ENCODE measurements around the gene LETMD1. TPM values are rescaled to one million over a fixed set of nuclear protein-coding genes. Genes with fewer than 3 reads are reported as not detected.
"Not testable (repeated sequence)": the region's sequence is repeated elsewhere in the genome, so short reads cannot be mapped to it uniquely, and the experiment has no call there.

The LETMD1 gene
- total RNA-seq, 1 donor from 2014 or later = 55.0 TPM

- not testable (repeated sequence) for DNase-seq
Measured at GRCh38 chr12:51078346-51078745, 30.2 kb downstream of the LETMD1 start.

- DNase-seq = not testable (repeated sequence)
Measured at GRCh38 chr12:51078866-51079265, 30.7 kb downstream of the LETMD1 start.

- no peak for DNase-seq
Measured at GRCh38 chr12:51080136-51080535, 32.0 kb downstream of the LETMD1 start.

- DNase-seq = no peak
Measured at GRCh38 chr12:51081421-51081820, 33.3 kb downstream of the LETMD1 start.

- DNase-seq = peak; percentile 65
Measured at GRCh38 chr12:51082561-51083125, 34.5 kb downstream of the LETMD1 start.

- DNase-seq = peak; percentile 96
Measured at GRCh38 chr12:51083126-51083833, 35.2 kb downstream of the LETMD1 start, which contains the start of gene CSRNP2. Gene CSRNP2, minus strand, starts transcription at chr12:51083596. Its CDS starts 7,035 bp downstream, at chr12:51076561.

GRCh38 chr12:51085757-51086156, 37.6 kb downstream of the LETMD1 start:
- DNase-seq = no peak

GRCh38 chr12:51086933-51087332, 38.8 kb downstream of the LETMD1 start:
- DNase-seq = no peak

GRCh38 chr12:51087818-51088217, 39.7 kb downstream of the LETMD1 start:
- no peak for DNase-seq

- DNase-seq = no peak
Measured at GRCh38 chr12:51090705-51091229, 42.6 kb downstream of the LETMD1 start.

GRCh38 chr12:51098611-51099010, 50.5 kb downstream of the LETMD1 start:
- no peak for DNase-seq

GRCh38 chr12:51103977-51104376, 55.9 kb downstream of the LETMD1 start:
- no peak for DNase-seq

- DNase-seq = no peak
Measured at GRCh38 chr12:51108136-51108535, 60.0 kb downstream of the LETMD1 start.

Small RNAs within 50 kb of the gene (small RNA-seq; reads per million reads assigned to genes)
- gene RNU6-1273P (ENCODE audit: low replicate concordance) (not detected), gene RNU6-87P (ENCODE audit: low replicate concordance) (not detected)

Other genes starting within 250 kb of the LETMD1 start
- gene TMPRSS12, start 205.4 kb upstream of the LETMD1 start, total RNA-seq = not detected
- not detected for gene HIGD1C, start 95.8 kb upstream of the LETMD1 start, total RNA-seq
- 56.3 TPM for gene SLC11A2, start 21.9 kb upstream of the LETMD1 start, total RNA-seq
- 15.5 TPM for gene CSRNP2, start 35.3 kb downstream of the LETMD1 start, total RNA-seq
- gene TFCP2, start 124.8 kb downstream of the LETMD1 start, total RNA-seq = 17.4 TPM
- 4.8 TPM for gene POU6F1, start 169.7 kb downstream of the LETMD1 start, total RNA-seq
- gene DAZAP2, start 190.5 kb downstream of the LETMD1 start, total RNA-seq = 50.2 TPM
- 11.9 TPM for gene SMAGP, start 222.1 kb downstream of the LETMD1 start, total RNA-seq

All from skin of body (tissue), 3 donors.